ENCODE measurements around the gene AGMO.

AGMO gene

GRCh38 chr7:15334536-15335263 is 227.1 kb downstream of the AGMO start:
- peaks cover 4% of the 10 kb centered on the region for H3K9me3 ChIP-seq (ENCODE audit: control insufficient read depth, low read depth, low read length)
- H3K4me1 ChIP-seq (ENCODE audit: control insufficient read depth, low read depth, low read length) = peaks cover 34% of the 10 kb centered on the region
- no peak overlapping the region for H3K27ac ChIP-seq (ENCODE audit: low read length)
- H3K36me3 ChIP-seq (ENCODE audit: control insufficient read depth, low read depth, low read length) = no peaks in the 10 kb centered on the region
- H3K9ac ChIP-seq (ENCODE audit: low read length) = no peak overlapping the region
- no peak overlapping the region for H3K4me3 ChIP-seq (ENCODE audit: low read length)
- no peaks in the 10 kb centered on the region for H3K27me3 ChIP-seq (ENCODE audit: control insufficient read depth, insufficient read depth, low read length)

GRCh38 chr7:15332956-15333355 is 228.9 kb downstream of the AGMO start:
- H3K9ac ChIP-seq (ENCODE audit: low read length) = no peak overlapping the region
- no peak overlapping the region for H3K4me3 ChIP-seq (ENCODE audit: low read length)
- H3K27ac ChIP-seq (ENCODE audit: low read length) = no peak overlapping the region
- H3K36me3 ChIP-seq (ENCODE audit: control insufficient read depth, low read depth, low read length) = no peaks in the 10 kb centered on the region
- H3K27me3 ChIP-seq (ENCODE audit: control insufficient read depth, insufficient read depth, low read length) = no peaks in the 10 kb centered on the region
- no peaks in the 10 kb centered on the region for H3K9me3 ChIP-seq (ENCODE audit: control insufficient read depth, low read depth, low read length)
- peaks cover 34% of the 10 kb centered on the region for H3K4me1 ChIP-seq (ENCODE audit: control insufficient read depth, low read depth, low read length)

GRCh38 chr7:15330943-15331342 is 230.9 kb downstream of the AGMO start:
- Histone ChIP-seq H3K27me3 (ENCODE audit: control insufficient read depth, insufficient read depth, low read length) (no peaks in the 10 kb centered on the region), H3K9ac (ENCODE audit: low read length) (no peak overlapping the region), H3K4me3 (ENCODE audit: low read length) (no peak overlapping the region), H3K36me3 (ENCODE audit: control insufficient read depth, low read depth, low read length) (no peaks in the 10 kb centered on the region), H3K9me3 (ENCODE audit: control insufficient read depth, low read depth, low read length) (no peaks in the 10 kb centered on the region), H3K4me1 (ENCODE audit: control insufficient read depth, low read depth, low read length) (peaks cover 34% of the 10 kb centered on the region), H3K27ac (ENCODE audit: low read length) (no peak overlapping the region)

- H3K4me3 ChIP-seq (ENCODE audit: low read length) = no peak overlapping the region
- peaks cover 8% of the 10 kb centered on the region for H3K4me1 ChIP-seq (ENCODE audit: control insufficient read depth, low read depth, low read length)
- H3K27ac ChIP-seq (ENCODE audit: low read length) = no peak overlapping the region
- no peaks in the 10 kb centered on the region for H3K9me3 ChIP-seq (ENCODE audit: control insufficient read depth, low read depth, low read length)
- H3K27me3 ChIP-seq (ENCODE audit: control insufficient read depth, insufficient read depth, low read length) = no peaks in the 10 kb centered on the region
- no peak overlapping the region for H3K9ac ChIP-seq (ENCODE audit: low read length)
- H3K36me3 ChIP-seq (ENCODE audit: control insufficient read depth, low read depth, low read length) = no peaks in the 10 kb centered on the region
Observed at GRCh38 chr7:15327001-15327400, 234.8 kb downstream of the AGMO start.

- no peak overlapping the region for H3K9ac ChIP-seq (ENCODE audit: low read length)
- no peaks in the 10 kb centered on the region for H3K36me3 ChIP-seq (ENCODE audit: control insufficient read depth, low read depth, low read length)
- peaks cover 11% of the 10 kb centered on the region for H3K4me1 ChIP-seq (ENCODE audit: control insufficient read depth, low read depth, low read length)
- H3K9me3 ChIP-seq (ENCODE audit: control insufficient read depth, low read depth, low read length) = no peaks in the 10 kb centered on the region
- no peak overlapping the region for H3K27ac ChIP-seq (ENCODE audit: low read length)
- H3K4me3 ChIP-seq (ENCODE audit: low read length) = no peak overlapping the region
- no peaks in the 10 kb centered on the region for H3K27me3 ChIP-seq (ENCODE audit: control insufficient read depth, insufficient read depth, low read length)
Observed at GRCh38 chr7:15326044-15326644, 235.7 kb downstream of the AGMO start.

- Histone ChIP-seq H3K27ac (ENCODE audit: low read length) (no peak overlapping the region), H3K9ac (ENCODE audit: low read length) (no peak overlapping the region), H3K27me3 (ENCODE audit: control insufficient read depth, insufficient read depth, low read length) (no peaks in the 10 kb centered on the region), H3K36me3 (ENCODE audit: control insufficient read depth, low read depth, low read length) (no peaks in the 10 kb centered on the region), H3K4me1 (ENCODE audit: control insufficient read depth, low read depth, low read length) (peaks cover 4% of the 10 kb centered on the region), H3K9me3 (ENCODE audit: control insufficient read depth, low read depth, low read length) (no peaks in the 10 kb centered on the region), H3K4me3 (ENCODE audit: low read length) (no peak overlapping the region)
Observed at GRCh38 chr7:15323550-15323949, 238.3 kb downstream of the AGMO start.

GRCh38 chr7:15317215-15317614 is 244.6 kb downstream of the AGMO start:
- Histone ChIP-seq H3K4me1 (ENCODE audit: control insufficient read depth, low read depth, low read length) (peaks cover 4% of the 10 kb centered on the region), H3K27me3 (ENCODE audit: control insufficient read depth, insufficient read depth, low read length) (no peaks in the 10 kb centered on the region), H3K36me3 (ENCODE audit: control insufficient read depth, low read depth, low read length) (no peaks in the 10 kb centered on the region), H3K9me3 (ENCODE audit: control insufficient read depth, low read depth, low read length) (no peaks in the 10 kb centered on the region), H3K4me3 (ENCODE audit: low read length) (no peak overlapping the region), H3K9ac (ENCODE audit: low read length) (no peak overlapping the region), H3K27ac (ENCODE audit: low read length) (no peak overlapping the region)

GRCh38 chr7:15315678-15316077 is 246.1 kb downstream of the AGMO start:
- Histone ChIP-seq H3K4me3 (ENCODE audit: low read length) (no peak overlapping the region), H3K27ac (ENCODE audit: low read length) (no peak overlapping the region), H3K4me1 (ENCODE audit: control insufficient read depth, low read depth, low read length) (no peaks in the 10 kb centered on the region), H3K9ac (ENCODE audit: low read length) (no peak overlapping the region), H3K36me3 (ENCODE audit: control insufficient read depth, low read depth, low read length) (no peaks in the 10 kb centered on the region), H3K27me3 (ENCODE audit: control insufficient read depth, insufficient read depth, low read length) (no peaks in the 10 kb centered on the region), H3K9me3 (ENCODE audit: control insufficient read depth, low read depth, low read length) (no peaks in the 10 kb centered on the region)

GRCh38 chr7:15314922-15315321 is 246.9 kb downstream of the AGMO start:
- Histone ChIP-seq H3K4me3 (ENCODE audit: low read length) (no peak overlapping the region), H3K36me3 (ENCODE audit: control insufficient read depth, low read depth, low read length) (no peaks in the 10 kb centered on the region), H3K9me3 (ENCODE audit: control insufficient read depth, low read depth, low read length) (no peaks in the 10 kb centered on the region), H3K9ac (ENCODE audit: low read length) (no peak overlapping the region), H3K4me1 (ENCODE audit: control insufficient read depth, low read depth, low read length) (no peaks in the 10 kb centered on the region), H3K27ac (ENCODE audit: low read length) (no peak overlapping the region), H3K27me3 (ENCODE audit: control insufficient read depth, insufficient read depth, low read length) (no peaks in the 10 kb centered on the region)

- H3K27me3 ChIP-seq (ENCODE audit: control insufficient read depth, insufficient read depth, low read length) = no peaks in the 10 kb centered on the region
- H3K9ac ChIP-seq (ENCODE audit: low read length) = no peak overlapping the region
- H3K4me1 ChIP-seq (ENCODE audit: control insufficient read depth, low read depth, low read length) = no peaks in the 10 kb centered on the region
- no peaks in the 10 kb centered on the region for H3K9me3 ChIP-seq (ENCODE audit: control insufficient read depth, low read depth, low read length)
- no peaks in the 10 kb centered on the region for H3K36me3 ChIP-seq (ENCODE audit: control insufficient read depth, low read depth, low read length)
- no peak overlapping the region for H3K4me3 ChIP-seq (ENCODE audit: low read length)
- no peak overlapping the region for H3K27ac ChIP-seq (ENCODE audit: low read length)
Observed at GRCh38 chr7:15313361-15313760, 248.5 kb downstream of the AGMO start.

- Histone ChIP-seq H3K9me3 (ENCODE audit: control insufficient read depth, low read depth, low read length) (no peaks in the 10 kb centered on the region), H3K36me3 (ENCODE audit: control insufficient read depth, low read depth, low read length) (no peaks in the 10 kb centered on the region), H3K4me1 (ENCODE audit: control insufficient read depth, low read depth, low read length) (no peaks in the 10 kb centered on the region), H3K27me3 (ENCODE audit: control insufficient read depth, insufficient read depth, low read length) (no peaks in the 10 kb centered on the region), H3K4me3 (ENCODE audit: low read length) (no peak overlapping the region), H3K9ac (ENCODE audit: low read length) (no peak overlapping the region), H3K27ac (ENCODE audit: low read length) (no peak overlapping the region)
Observed at GRCh38 chr7:15309872-15310271, 251.9 kb downstream of the AGMO start.

- no peaks in the 10 kb centered on the region for H3K36me3 ChIP-seq (ENCODE audit: control insufficient read depth, low read depth, low read length)
- H3K9me3 ChIP-seq (ENCODE audit: control insufficient read depth, low read depth, low read length) = no peaks in the 10 kb centered on the region
Observed at GRCh38 chr7:15308821-15309220, 253.0 kb downstream of the AGMO start.

More at GRCh38 chr7:15308821-15309220, 253.0 kb downstream of the AGMO start:
- Histone ChIP-seq H3K4me1 (ENCODE audit: control insufficient read depth, low read depth, low read length) (no peaks in the 10 kb centered on the region), H3K27ac (ENCODE audit: low read length) (no peak overlapping the region), H3K4me3 (ENCODE audit: low read length) (no peak overlapping the region), H3K9ac (ENCODE audit: low read length) (no peak overlapping the region), H3K27me3 (ENCODE audit: control insufficient read depth, insufficient read depth, low read length) (no peaks in the 10 kb centered on the region)

All from iPS-18a (cell line).